Stimulated activated effector memory CD8-positive, alpha-beta T cell treated with anti-CD3 and anti-CD28 coated beads, Interleukin-12 subunit alpha, Interleukin-12 subunit beta, amount 100 ng/mL, for 72 hours (primary cell): ENCODE measurements around the gene RTL10.
"Not testable (repeated sequence)": the region's sequence is repeated elsewhere in the genome, so short reads cannot be mapped to it uniquely, and the experiment has no call there.

Experiments
- ATAC-seq: fragments of 150-1000 bp; cut with Tn5 transposase; 2 replicates; pipeline ENCODE4 v1.10.0; 2021
- DNase-seq, 2 donors: peaks; one replicate each; pipeline ENCODE4 v3.0.0; 2021 to 2022; ENCODE audit warnings: low spot score in 2 of 2
- H3K27ac Mint-ChIP-seq: one replicate; pipeline ENCODE4 v1.8.0; 2022; ENCODE audit warnings: mild to moderate bottlenecking, mixed read lengths
- H3K36me3 Mint-ChIP-seq: one replicate; pipeline ENCODE4 v1.8.0; 2022; ENCODE audit warnings: mild to moderate bottlenecking, mixed read lengths
- H3K4me1 Mint-ChIP-seq: one replicate; pipeline ENCODE4 v1.8.0; 2022; ENCODE audit warnings: mixed read lengths
- H3K4me3 Mint-ChIP-seq: one replicate; pipeline ENCODE4 v1.8.0; 2022; ENCODE audit warnings: mild to moderate bottlenecking, mixed read lengths
- H3K9me3 Mint-ChIP-seq: one replicate; pipeline ENCODE4 v1.8.0; 2022; ENCODE audit warnings: mixed read lengths

Gene RTL10

DNA sequence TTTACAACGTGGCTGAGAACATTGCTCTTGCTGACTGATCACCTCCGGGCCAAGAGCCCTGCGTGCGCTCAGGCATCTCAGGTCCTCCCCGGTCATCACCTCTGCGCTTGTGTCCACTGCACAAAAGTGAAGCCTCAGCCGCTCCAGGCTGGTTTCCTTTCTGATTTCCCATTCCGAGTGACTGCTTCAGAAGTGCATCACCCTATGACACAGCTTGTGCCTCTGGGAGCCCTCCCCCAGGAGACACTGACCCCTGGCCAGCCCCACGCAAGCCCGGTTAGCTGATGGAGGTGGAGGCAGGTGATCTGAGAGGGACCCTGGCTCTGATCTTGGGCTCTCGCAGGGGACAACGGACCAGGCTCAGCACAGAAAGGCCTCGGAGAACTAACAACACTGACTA, 38.3 kb upstream of the RTL10 start:
- ATAC-seq (no peak), DNase-seq (no peak)
- Mint-ChIP-seq H3K4me3 (peak overlapping the region; percentile 78), H3K36me3 (no peaks in the 10 kb centered on the region), H3K9me3 (no peaks in the 10 kb centered on the region), H3K4me1 (peaks cover 25% of the 10 kb centered on the region), H3K27ac (peak overlapping the region; percentile 95)

DNA sequence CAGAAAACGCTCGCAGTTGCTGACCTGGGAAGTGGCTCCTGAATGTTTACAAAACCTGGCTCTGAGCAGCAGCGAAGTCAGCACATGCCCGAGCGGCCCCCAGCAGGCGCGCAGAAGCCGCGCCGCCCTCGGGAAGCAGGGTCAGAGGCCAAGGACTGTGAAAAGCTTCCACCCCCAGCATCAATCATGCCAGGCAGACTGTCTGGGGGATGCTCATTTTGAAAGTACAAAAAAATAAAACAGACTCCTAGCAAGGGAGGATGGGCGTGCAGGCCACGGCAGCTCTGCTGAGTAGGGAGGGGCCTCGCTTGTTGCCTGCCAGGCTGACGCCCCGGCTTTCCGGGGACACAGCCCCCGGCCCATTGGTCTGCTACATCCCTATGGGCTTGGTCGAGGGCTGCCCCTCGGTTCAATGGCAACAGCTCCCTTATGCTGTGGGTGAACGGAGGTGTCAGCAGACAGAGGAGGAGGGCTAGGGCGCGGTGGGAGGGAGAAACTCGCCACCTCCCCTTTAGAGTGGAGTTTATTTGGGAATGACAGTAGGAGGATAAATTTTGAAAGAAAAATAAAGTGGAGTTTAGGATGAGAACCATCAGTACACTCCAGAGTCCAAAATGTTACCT, 37.7 kb upstream of the RTL10 start:
- peak; percentile 80 for ATAC-seq
- peak in 1 of 2 donors; percentile 73 for DNase-seq
- Mint-ChIP-seq H3K27ac (peak overlapping the region; percentile 95), H3K4me1 (peaks cover 25% of the 10 kb centered on the region), H3K4me3 (peak overlapping the region; percentile 78), H3K9me3 (no peaks in the 10 kb centered on the region), H3K36me3 (no peaks in the 10 kb centered on the region)

DNA sequence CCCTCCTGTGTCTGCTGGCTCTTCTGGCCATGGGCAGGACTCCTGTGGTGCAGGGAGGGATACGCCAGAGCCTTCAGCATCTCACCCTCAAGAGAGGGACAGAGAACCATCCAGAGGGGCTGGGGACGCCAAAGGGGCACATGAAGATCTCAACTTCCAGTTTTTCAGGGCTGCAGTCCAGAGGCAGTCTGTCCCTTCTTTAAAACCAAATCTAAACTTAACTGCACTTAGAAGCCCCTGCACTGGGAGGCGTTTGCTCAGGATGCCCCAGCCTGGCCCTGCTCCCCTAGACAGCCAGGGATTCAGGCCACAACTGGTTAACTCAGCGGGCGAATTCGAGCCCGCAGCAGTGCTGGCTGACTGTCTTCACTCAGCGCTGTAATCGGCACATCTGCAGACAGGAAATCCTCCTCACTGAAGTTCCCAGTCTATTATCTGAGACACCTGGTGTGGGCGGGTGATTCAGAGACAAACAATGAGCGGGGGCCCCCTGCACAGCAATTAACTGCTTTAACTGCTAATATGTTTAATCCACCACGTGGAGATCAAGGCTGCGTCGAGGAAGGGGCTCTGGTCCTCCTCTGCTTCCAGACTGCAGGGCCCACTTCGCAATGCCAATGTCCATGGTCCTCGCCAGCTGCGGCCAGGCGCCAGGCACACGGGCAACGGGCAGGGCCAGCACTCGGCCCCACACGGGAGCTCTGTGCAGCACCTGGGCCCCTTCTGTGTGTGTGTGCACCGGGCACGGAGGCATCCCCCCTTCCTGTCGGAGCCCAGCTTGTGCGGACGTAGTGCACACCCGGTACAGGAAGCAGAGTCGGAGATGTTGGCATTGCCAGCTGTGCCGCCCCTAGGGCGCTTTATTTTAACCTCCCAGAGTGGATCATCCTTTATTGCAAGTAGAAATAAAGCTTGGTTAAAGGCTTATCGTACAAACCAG, 36.9 kb upstream of the RTL10 start:
- no peaks in the 10 kb centered on the region for H3K36me3 Mint-ChIP-seq
- H3K27ac Mint-ChIP-seq: peak overlapping the region; percentile 95
- H3K4me1 Mint-ChIP-seq: peaks cover 25% of the 10 kb centered on the region
- H3K9me3 Mint-ChIP-seq: no peaks in the 10 kb centered on the region
- DNase-seq (peak; percentile 40 to 77), ATAC-seq (peak; percentile 92)
- peak overlapping the region; percentile 78 for H3K4me3 Mint-ChIP-seq

DNA sequence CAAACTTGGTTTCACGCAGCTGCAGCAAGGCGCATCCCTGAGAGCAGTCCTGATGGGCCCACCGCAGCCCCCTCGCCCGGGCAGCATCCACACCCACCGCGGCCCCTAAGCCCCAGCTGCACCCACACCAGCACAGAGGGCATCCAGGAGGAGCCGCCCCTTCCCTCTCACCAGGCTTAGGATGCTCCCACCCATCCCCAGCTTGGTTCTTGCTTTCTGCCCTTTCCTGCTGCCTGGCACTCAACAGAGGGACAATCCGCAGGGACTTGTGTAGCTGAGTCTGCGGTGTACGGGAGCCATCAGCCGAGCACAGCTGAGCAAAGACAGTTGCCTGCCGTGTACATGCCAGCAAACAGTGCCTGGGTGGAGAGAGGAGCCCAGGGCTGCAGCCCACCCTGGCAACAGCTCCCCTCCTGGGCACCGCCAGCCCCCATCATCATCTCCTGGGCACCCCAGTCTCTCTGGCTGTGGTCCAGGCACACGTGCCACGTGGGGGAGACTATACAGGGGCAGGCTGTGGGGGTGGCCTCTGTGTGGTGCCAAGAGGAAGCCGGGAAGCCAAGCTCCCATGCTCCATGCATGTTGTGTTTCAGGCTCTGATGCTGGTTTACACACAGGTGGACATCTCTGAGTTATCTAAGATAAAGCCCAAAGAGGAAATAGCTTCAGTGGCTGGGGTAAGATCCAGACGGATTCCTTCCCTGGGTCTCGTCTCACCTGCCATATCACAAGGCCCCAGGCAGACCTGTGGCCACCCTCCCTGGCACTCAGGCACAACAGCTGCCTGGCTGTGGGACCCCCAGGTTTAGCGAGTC, 36.0 kb upstream of the RTL10 start:
- no peaks in the 10 kb centered on the region for H3K9me3 Mint-ChIP-seq
- ATAC-seq (no peak), DNase-seq (no peak)
- peak overlapping the region; percentile 95 for H3K27ac Mint-ChIP-seq
- no peaks in the 10 kb centered on the region for H3K36me3 Mint-ChIP-seq
- peaks cover 25% of the 10 kb centered on the region for H3K4me1 Mint-ChIP-seq
- peak overlapping the region; percentile 78 for H3K4me3 Mint-ChIP-seq

DNA sequence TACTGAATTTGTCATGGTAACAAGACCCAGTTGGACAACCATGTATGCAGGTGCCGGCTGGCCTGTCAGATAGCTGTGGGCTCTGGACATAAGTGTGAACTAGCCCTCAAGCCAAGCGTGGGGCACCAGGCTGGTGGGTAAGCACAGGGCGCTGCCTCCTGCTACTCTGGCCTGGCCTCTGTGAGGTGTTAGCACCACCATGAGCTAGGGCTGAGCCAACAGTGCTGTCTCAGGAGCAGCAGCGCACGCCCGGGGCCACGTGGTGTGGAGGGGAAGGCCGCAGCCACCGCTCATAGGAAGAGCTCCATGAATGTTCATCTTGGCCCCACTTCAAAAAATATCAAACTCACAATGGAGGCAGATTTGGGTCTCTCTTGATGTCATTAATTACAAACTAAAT, 35.3 kb upstream of the RTL10 start:
- H3K9me3 Mint-ChIP-seq: no peaks in the 10 kb centered on the region
- no peak overlapping the region for H3K4me3 Mint-ChIP-seq
- no peak overlapping the region for H3K27ac Mint-ChIP-seq
- H3K4me1 Mint-ChIP-seq: peaks cover 25% of the 10 kb centered on the region
- DNase-seq (no peak), ATAC-seq (no peak)
- no peaks in the 10 kb centered on the region for H3K36me3 Mint-ChIP-seq

DNA sequence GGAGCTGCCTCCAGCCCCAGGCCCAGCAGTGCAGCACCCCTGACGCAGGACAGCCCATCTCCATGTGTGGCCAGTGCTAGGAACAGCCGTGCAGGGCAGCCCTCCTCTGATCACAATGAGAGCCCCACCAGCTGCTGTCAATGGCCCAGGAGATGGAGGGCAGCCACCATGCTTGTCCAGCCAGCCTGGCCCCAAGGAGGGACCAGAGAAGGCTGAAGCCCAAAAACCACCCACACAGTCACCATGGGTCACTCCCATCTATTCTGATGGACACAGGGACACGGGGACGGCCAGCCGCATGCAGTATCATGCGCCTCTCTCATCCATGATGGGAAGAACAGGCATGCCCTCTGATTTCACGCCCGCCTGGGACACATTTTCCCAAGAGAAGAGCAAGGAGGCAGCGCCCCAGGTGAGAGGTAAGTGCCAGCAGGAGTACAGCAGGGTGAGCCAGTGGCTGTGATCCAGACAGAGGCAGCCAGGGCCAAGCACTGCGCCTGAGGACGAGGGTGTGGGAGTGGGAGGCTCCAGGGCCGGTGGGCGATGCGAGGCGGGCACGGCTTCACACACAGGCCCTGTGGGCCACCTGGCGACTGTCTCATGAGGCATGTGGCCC, 33.6 kb upstream of the RTL10 start:
- H3K4me3 Mint-ChIP-seq: no peak overlapping the region
- DNase-seq (no peak), ATAC-seq (no peak)
- no peaks in the 10 kb centered on the region for H3K36me3 Mint-ChIP-seq
- no peaks in the 10 kb centered on the region for H3K9me3 Mint-ChIP-seq
- H3K27ac Mint-ChIP-seq: no peak overlapping the region
- H3K4me1 Mint-ChIP-seq: peaks cover 25% of the 10 kb centered on the region

DNA sequence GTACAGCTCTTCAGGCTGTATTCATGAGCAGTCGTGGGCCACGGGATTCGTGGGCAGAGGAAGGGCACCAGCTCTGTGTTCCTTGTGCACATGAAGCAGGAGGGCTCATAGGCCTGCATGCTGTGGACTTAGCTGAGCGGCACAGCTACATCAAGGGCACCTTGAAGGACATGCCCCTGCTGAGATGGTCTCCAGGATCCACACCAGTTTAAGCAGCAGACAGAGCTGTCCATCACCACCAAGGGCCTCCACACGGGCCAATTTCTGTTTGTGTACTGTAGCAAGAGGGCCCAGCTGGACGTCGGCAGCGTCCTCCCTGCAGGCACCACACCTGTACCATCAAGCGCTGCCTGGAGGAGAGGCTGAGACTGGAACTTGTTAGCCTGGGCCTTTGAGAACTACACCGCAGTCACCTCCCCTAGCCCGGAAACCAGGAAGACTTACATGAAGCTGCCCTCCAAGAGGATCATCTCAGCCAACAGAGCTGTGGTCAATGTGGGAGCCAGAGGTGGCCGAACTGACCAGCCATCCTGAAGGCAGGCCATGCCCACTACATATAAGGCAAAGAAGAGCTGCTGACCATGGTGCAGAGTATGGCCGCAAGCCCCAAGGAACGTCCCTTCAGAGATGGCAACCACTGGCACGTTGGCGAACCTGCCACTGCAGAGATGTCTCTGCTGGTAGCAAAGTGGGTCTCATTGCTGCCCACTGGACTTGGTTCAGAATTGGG, 32.7 kb upstream of the RTL10 start:
- ATAC-seq (no peak), DNase-seq (no peak)
- Mint-ChIP-seq H3K36me3 (no peaks in the 10 kb centered on the region), H3K4me1 (peaks cover 17% of the 10 kb centered on the region), H3K9me3 (no peaks in the 10 kb centered on the region), H3K27ac (no peak overlapping the region), H3K4me3 (no peak overlapping the region)

DNA sequence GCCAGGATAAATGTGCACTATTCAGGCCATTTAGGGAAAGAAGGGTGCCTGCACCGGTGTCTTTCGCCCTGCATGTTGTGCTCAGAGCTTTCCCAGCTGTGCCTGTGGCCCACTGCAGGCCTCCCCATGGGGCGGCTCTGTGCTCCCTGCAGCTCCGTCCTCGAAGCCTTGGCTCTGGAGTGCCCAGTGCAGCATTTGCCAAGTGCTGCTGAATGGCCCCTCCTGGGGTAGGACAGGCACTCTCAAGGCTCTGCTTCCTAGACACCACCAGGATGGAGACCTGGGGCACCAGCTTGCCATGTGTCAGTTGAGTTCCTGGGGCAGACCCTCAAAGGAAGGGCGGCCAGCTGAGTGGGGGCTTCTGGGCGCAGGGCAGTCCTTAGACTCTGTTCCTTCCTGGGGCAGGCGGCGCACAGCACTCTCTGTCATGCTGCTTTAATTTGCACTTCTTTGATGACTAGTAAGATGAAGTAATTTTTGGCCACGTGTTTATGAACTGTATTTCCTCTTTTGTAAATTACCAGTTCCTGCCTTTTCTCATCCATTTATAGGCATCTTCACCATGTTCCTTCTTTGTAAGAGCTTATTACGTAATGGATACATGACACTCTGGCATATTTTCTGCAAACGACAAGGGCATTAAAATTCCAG, 32.1 kb upstream of the RTL10 start:
- ATAC-seq (no peak), DNase-seq (no peak)
- Mint-ChIP-seq H3K4me3 (no peak overlapping the region), H3K4me1 (peaks cover 10% of the 10 kb centered on the region), H3K36me3 (no peaks in the 10 kb centered on the region), H3K27ac (no peak overlapping the region), H3K9me3 (no peaks in the 10 kb centered on the region)

DNA sequence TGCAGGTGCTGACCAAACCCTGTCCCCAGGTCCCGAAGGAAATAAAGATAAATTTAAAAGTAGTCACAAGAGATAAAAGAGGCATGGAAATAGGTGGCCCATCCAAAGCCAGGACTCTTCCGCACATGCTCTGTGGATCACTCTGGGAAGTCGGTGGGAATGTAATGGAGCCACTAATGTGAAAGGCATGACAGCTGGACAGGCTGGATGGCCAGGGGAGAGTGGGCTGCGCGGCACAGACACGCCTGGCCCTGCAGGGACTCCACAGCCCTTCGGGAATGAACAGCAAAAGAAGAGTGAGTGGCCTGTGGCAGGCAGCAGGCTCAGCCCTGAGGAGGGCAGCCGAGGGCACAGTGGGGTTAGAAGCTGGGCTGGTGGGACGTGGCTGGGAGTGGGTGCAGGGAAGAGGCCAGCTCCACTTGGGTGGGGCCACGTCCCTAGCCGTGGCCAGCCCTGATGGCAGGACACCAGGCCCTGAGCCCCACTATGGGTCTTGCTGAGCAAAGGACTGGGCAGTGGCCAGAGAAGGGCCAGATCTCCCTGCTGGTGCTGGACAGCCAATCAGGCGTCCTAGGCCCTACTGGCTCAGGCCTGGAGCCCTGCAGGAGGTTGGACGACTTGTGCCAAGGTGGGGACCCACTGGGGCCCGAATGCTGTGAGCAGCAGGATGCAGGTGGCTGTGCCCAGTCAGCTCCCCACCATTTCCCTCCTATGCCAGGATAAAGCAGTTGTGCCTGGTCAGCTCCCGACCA, 31.3 kb upstream of the RTL10 start:
- H3K36me3 Mint-ChIP-seq: no peaks in the 10 kb centered on the region
- H3K9me3 Mint-ChIP-seq: no peaks in the 10 kb centered on the region
- peaks cover 3% of the 10 kb centered on the region for H3K4me1 Mint-ChIP-seq
- H3K27ac Mint-ChIP-seq: no peak overlapping the region
- ATAC-seq (no peak), DNase-seq (no peak)
- H3K4me3 Mint-ChIP-seq: no peak overlapping the region

DNA sequence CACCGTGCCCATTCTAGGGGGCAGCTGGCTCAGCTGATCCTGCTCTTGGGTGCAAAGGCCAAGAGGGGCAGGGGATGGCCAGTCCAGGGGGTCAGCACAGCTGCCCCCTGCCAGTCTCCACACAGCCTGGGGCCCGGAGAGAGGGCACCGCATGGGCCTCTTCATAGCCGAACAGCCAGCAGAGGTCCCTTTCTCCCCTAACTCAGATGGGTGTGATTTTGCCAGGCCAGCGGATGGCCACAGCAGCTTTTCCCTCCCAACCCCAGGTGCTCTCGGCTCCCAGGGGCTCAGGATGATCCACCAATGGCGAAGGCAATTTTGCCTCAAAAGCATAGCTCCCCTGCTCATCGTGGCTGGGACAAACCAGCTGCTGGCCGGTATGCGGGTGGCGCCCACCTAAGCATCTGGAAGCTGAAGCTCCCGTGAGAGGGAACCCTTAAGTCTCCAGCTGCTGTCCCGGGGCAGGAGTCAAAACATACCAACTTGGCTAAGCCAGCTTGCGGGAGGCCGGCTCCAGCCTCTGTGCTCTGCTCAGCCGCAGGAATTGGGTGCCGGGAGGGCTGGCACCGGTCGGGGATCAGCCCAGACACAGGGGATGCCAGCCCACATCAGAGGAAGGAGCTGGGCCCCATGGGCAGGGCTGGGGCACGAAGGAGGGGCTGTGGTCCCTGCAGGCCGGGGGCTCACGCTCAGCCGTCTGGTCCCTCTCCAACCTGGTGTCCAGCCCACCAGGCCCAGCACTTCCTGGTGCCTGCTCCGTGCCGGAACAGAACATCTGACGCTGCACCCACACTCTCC, 30.5 kb upstream of the RTL10 start:
- DNase-seq (no peak), ATAC-seq (no peak)
- H3K4me3 Mint-ChIP-seq: no peak overlapping the region
- no peaks in the 10 kb centered on the region for H3K36me3 Mint-ChIP-seq
- H3K4me1 Mint-ChIP-seq: no peaks in the 10 kb centered on the region
- H3K27ac Mint-ChIP-seq: no peak overlapping the region
- no peaks in the 10 kb centered on the region for H3K9me3 Mint-ChIP-seq

DNA sequence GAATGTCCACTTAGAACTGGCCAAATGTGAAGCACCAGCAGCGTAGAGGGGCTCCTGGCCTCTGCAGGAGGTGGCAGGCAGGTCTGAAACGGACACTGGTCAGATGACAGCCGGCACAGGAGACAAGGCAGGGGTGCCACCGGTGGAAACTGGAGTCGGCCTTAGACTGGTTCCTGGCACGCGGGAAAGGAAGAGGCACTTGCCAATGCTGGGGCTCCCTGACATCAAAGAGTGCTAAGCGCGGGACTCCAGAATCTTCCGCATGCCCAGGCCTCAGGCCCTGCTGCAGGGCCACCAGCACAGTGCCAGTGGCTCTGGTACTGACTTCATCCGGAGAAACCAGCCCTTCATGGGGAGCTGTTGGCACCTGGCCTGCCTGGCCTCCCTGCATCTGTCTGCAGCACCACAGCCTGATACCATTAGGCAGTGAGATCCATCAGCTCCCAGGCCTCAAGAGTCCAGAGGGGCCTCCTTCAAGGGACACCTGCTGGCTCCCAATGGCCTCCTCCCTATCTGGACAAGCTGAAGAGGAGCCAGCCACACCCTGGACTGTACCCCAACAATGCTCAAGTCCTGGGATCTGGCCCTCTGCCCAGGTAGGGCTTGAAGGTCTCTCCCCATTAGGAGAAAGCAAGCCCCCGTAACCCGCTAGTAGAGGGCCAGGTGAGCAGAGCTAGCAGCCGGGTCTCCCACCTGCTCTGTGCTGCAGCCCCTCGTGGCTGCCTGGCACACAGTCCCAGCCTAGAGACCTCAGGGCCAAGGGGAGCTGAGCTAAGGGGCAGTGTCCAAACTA, 29.7 kb upstream of the RTL10 start:
- no peak overlapping the region for H3K4me3 Mint-ChIP-seq
- no peaks in the 10 kb centered on the region for H3K9me3 Mint-ChIP-seq
- H3K27ac Mint-ChIP-seq: no peak overlapping the region
- no peak for ATAC-seq
- H3K36me3 Mint-ChIP-seq: no peaks in the 10 kb centered on the region
- no peak for DNase-seq
- no peaks in the 10 kb centered on the region for H3K4me1 Mint-ChIP-seq

DNA sequence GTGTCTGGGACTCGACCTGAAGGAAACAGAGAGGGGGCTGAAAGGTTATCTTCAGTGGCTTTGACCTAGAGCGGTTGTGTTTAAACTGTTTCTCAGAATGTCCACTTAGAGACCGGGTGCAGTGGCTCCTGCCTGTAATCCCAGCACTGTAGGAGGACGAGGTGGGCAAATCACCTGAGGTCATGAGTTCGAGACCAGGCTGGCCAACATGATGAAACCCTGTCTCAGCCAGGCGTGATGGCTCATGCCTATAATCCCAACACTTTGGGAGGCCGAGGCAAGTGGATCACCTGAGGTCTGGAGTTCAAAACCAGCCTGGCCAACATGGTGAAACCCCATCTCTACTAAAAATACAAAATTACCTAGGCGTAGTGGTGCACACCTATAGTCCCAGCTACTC, 28.8 kb upstream of the RTL10 start:
- not testable (repeated sequence) for ATAC-seq, H3K9me3 Mint-ChIP-seq, DNase-seq, H3K4me1 Mint-ChIP-seq, H3K27ac Mint-ChIP-seq, H3K4me3 Mint-ChIP-seq, H3K36me3 Mint-ChIP-seq
